Measurements from ENCODE around the gene FHIT. TPM values are rescaled to one million over a fixed set of nuclear protein-coding genes. Genes with fewer than 3 reads are reported as not detected.

Gene FHIT
- total and polyA plus RNA-seq, 7 donors: 2.4 to 10.2 (median 6.1) TPM

GRCh38 chr3:60603860-60604259, 647.4 kb downstream of the FHIT start:
- intact Hi-C loops (cut with DNase I): no loop called here
- Histone ChIP-seq H3K36me3 (no peaks in the 10 kb centered on the region), H3K27me3 (no peaks in the 10 kb centered on the region), H3K27ac (no peak overlapping the region), H3K4me3 (no peak overlapping the region), H3K4me1 (peaks cover 0 to 14% (median 3%) of the 10 kb centered on the region in 4 donors), H3K9me3 (no peaks in the 10 kb centered on the region)
- WGBS, 2 donors: 89 to 92% methylated on average over 3 of the region's 3 CpGs
- TF ChIP-seq CTCF (IDR thresholded peaks at IDR 0.05): no peak
- DNase-seq: no peak

- H3K27ac ChIP-seq: no peak overlapping the region
- no peaks in the 10 kb centered on the region for H3K36me3 ChIP-seq
- H3K4me3 ChIP-seq: no peak overlapping the region
- H3K27me3 ChIP-seq: no peaks in the 10 kb centered on the region
- intact Hi-C loops (cut with DNase I): no loop called here
- peaks cover 0 to 14% (median 3%) of the 10 kb centered on the region in 4 donors for H3K4me1 ChIP-seq
- no peak for TF ChIP-seq POLR2A (IDR thresholded peaks at IDR 0.05)
- TF ChIP-seq CTCF (IDR thresholded peaks at IDR 0.05): no peak
- TF ChIP-seq EP300 (IDR thresholded peaks at IDR 0.05): no peak
- no peak for TF ChIP-seq POLR2AphosphoS5 (IDR thresholded peaks at IDR 0.05)
- WGBS, 2 donors: 93 to 97% methylated on average over 4 of the region's 4 CpGs
- DNase-seq: no peak
- H3K9me3 ChIP-seq: no peaks in the 10 kb centered on the region
These were observed 650.4 kb downstream of the FHIT start for GRCh38 chr3:60600848-60601247.

- Histone ChIP-seq H3K9me3 (no peaks in the 10 kb centered on the region), H3K27ac (no peak overlapping the region), H3K27me3 (no peaks in the 10 kb centered on the region), H3K4me3 (no peak overlapping the region), H3K4me1 (peaks cover 0 to 16% (median 3%) of the 10 kb centered on the region in 4 donors), H3K36me3 (no peaks in the 10 kb centered on the region)
- 78 to 80% methylated on average over 1 of the region's 1 CpG for WGBS, 2 donors
- intact Hi-C loops (cut with DNase I): no loop called here
- TF ChIP-seq POLR2AphosphoS5 (IDR thresholded peaks at IDR 0.05) (no peak), EP300 (IDR thresholded peaks at IDR 0.05) (no peak), POLR2A (IDR thresholded peaks at IDR 0.05) (no peak), CTCF (IDR thresholded peaks at IDR 0.05) (no peak)
- DNase-seq: no peak
These were observed 651.7 kb downstream of the FHIT start for GRCh38 chr3:60599586-60599985.

GRCh38 chr3:60598671-60599070, 652.6 kb downstream of the FHIT start:
- Histone ChIP-seq H3K27me3 (no peaks in the 10 kb centered on the region), H3K36me3 (no peaks in the 10 kb centered on the region), H3K4me1 (peaks cover 0 to 21% (median 10%) of the 10 kb centered on the region in 4 donors), H3K4me3 (no peak overlapping the region), H3K9me3 (no peaks in the 10 kb centered on the region), H3K27ac (no peak overlapping the region)
- 43 to 63% methylated on average over 2 of the region's 2 CpGs for WGBS, 2 donors
- no peak for DNase-seq
- intact Hi-C loops (cut with DNase I): no loop called here
- TF ChIP-seq POLR2AphosphoS5 (IDR thresholded peaks at IDR 0.05) (no peak), CTCF (IDR thresholded peaks at IDR 0.05) (no peak), EP300 (IDR thresholded peaks at IDR 0.05) (no peak), POLR2A (IDR thresholded peaks at IDR 0.05) (no peak)

GRCh38 chr3:60594025-60594424, 657.2 kb downstream of the FHIT start:
- no peak overlapping the region for H3K4me3 ChIP-seq
- H3K9me3 ChIP-seq: no peaks in the 10 kb centered on the region
- H3K4me1 ChIP-seq: peaks cover 0 to 13% (median 10%) of the 10 kb centered on the region in 4 donors
- TF ChIP-seq POLR2AphosphoS5 (IDR thresholded peaks at IDR 0.05): peak in 3 of 4 donors; percentile 31 to 65 (median 58)
- no peak for TF ChIP-seq POLR2A (IDR thresholded peaks at IDR 0.05)
- H3K36me3 ChIP-seq: no peaks in the 10 kb centered on the region
- 46 to 48% methylated on average over 6 of the region's 6 CpGs for WGBS, 2 donors
- H3K27me3 ChIP-seq: no peaks in the 10 kb centered on the region
- H3K27ac ChIP-seq: no peak overlapping the region
- DNase-seq: peak; percentile 91
- intact Hi-C loops (cut with DNase I): no loop called here
